ENCODE measurements around the gene AOPEP. TPM values are rescaled to one million over a fixed set of nuclear protein-coding genes. Genes with fewer than 3 reads are reported as not detected.

The AOPEP gene
- polyA plus RNA-seq, 1 donor from 2014 or later: 10.0 TPM

GRCh38 chr9:95118596-95118995 is 392.1 kb downstream of the AOPEP start:
- Histone ChIP-seq H4K20me1 (ENCODE audit: insufficient read depth) (no peaks in the 10 kb centered on the region), H3K9me2 (ENCODE audit: insufficient read depth, low read length) (no peaks in the 10 kb centered on the region), H3K27ac (ENCODE audit: low read length) (no peak overlapping the region), H3K79me2 (replicated peaks; ENCODE audit: insufficient read depth, low read length) (no peaks in the 10 kb centered on the region), H3K4me3 (ENCODE audit: low read length) (no peak overlapping the region), H3K9me3 (ENCODE audit: low read length) (no peaks in the 10 kb centered on the region), H3F3A (ENCODE audit: insufficient read depth, low read length, poor library complexity, severe bottlenecking) (no peaks in the 10 kb centered on the region), H3K36me3 (ENCODE audit: insufficient read depth, low read length) (no peaks in the 10 kb centered on the region), H2AFZ (ENCODE audit: low read depth, low read length) (no peak overlapping the region), H3K9ac (ENCODE audit: low read length) (no peak overlapping the region), H3K4me2 (ENCODE audit: low read length) (no peak overlapping the region), H3K27me3 (ENCODE audit: insufficient read depth, low read depth, low read length) (no peaks in the 10 kb centered on the region)
- no peak for TF ChIP-seq REST (IDR thresholded peaks at IDR 0.05; ENCODE audit: borderline replicate concordance)
- no peak for TF ChIP-seq EP300 (conservative IDR thresholded peaks at IDR 0.05; ENCODE audit: poor library complexity, severe bottlenecking)
- no peak for TF ChIP-seq EZH2 (IDR thresholded peaks at IDR 0.05; ENCODE audit: borderline replicate concordance, insufficient read depth, low read length, poor library complexity, severe bottlenecking)
- TF ChIP-seq TAF1 (IDR thresholded peaks at IDR 0.05; ENCODE audit: low read depth): no peak
- TF ChIP-seq POLR2AphosphoS5 (IDR thresholded peaks at IDR 0.05): no peak

GRCh38 chr9:95120781-95121370 is 394.4 kb downstream of the AOPEP start:
- Histone ChIP-seq H3K27ac (ENCODE audit: low read length) (no peak overlapping the region), H3K27me3 (ENCODE audit: insufficient read depth, low read depth, low read length) (no peaks in the 10 kb centered on the region), H3F3A (ENCODE audit: insufficient read depth, low read length, poor library complexity, severe bottlenecking) (no peaks in the 10 kb centered on the region), H3K9me3 (ENCODE audit: low read length) (no peaks in the 10 kb centered on the region), H3K9ac (ENCODE audit: low read length) (no peak overlapping the region), H3K4me2 (ENCODE audit: low read length) (no peak overlapping the region), H4K20me1 (ENCODE audit: insufficient read depth) (no peaks in the 10 kb centered on the region), H3K9me2 (ENCODE audit: insufficient read depth, low read length) (no peaks in the 10 kb centered on the region), H3K36me3 (ENCODE audit: insufficient read depth, low read length) (no peaks in the 10 kb centered on the region), H2AFZ (ENCODE audit: low read depth, low read length) (no peak overlapping the region), H3K4me3 (ENCODE audit: low read length) (no peak overlapping the region), H3K79me2 (replicated peaks; ENCODE audit: insufficient read depth, low read length) (no peaks in the 10 kb centered on the region)
- TF ChIP-seq TAF1 (IDR thresholded peaks at IDR 0.05; ENCODE audit: low read depth) (no peak), RAD21 (conservative IDR thresholded peaks at IDR 0.05) (no peak), REST (IDR thresholded peaks at IDR 0.05; ENCODE audit: borderline replicate concordance) (no peak), MXI1 (conservative IDR thresholded peaks at IDR 0.05; ENCODE audit: poor library complexity, severe bottlenecking) (no peak), CTCF (IDR thresholded peaks at IDR 0.05; ENCODE audit: poor library complexity, severe bottlenecking) (no peak), POLR2AphosphoS5 (IDR thresholded peaks at IDR 0.05) (no peak), EZH2 (IDR thresholded peaks at IDR 0.05; ENCODE audit: borderline replicate concordance, insufficient read depth, low read length, poor library complexity, severe bottlenecking) (no peak), EP300 (conservative IDR thresholded peaks at IDR 0.05; ENCODE audit: poor library complexity, severe bottlenecking) (no peak), SMC3 (conservative IDR thresholded peaks at IDR 0.05; ENCODE audit: poor library complexity) (no peak)
